GM06990 (cell line): Measurements from ENCODE around the gene MAGI2.

Experiments
- DNase-seq: peaks from one replicate; pipeline ENCODE4 v3.0.0-alpha.2; 2011; ENCODE audit not compliant: insufficient read length; ENCODE audit errors: extremely low read depth
- H3K27me3 ChIP-seq: replicated peaks from 2 replicates; pipeline ENCODE4 v1.6.0; 2011; ENCODE audit warnings: low read length; ENCODE audit not compliant: control insufficient read depth, insufficient read depth
- H3K36me3 ChIP-seq: 2 replicates; pipeline ENCODE4 v1.5.1; 2011; ENCODE audit warnings: low read length; ENCODE audit not compliant: control insufficient read depth, insufficient read depth
- H3K4me3 ChIP-seq: replicated peaks from 2 replicates; pipeline ENCODE4 v1.5.1; 2011; ENCODE audit warnings: low read depth, mild to moderate bottlenecking, control low read depth, low read length
- TF ChIP-seq, protein P1 (sequence below): IDR thresholded peaks from 2 replicates; pipeline ENCODE4 v1.5.1; 2011; ENCODE audit warnings: low read length, control low read depth, mild to moderate bottlenecking, inconsistent platforms; ENCODE audit not compliant: insufficient read depth, poor library complexity, severe bottlenecking

MAGI2 gene

DNA sequence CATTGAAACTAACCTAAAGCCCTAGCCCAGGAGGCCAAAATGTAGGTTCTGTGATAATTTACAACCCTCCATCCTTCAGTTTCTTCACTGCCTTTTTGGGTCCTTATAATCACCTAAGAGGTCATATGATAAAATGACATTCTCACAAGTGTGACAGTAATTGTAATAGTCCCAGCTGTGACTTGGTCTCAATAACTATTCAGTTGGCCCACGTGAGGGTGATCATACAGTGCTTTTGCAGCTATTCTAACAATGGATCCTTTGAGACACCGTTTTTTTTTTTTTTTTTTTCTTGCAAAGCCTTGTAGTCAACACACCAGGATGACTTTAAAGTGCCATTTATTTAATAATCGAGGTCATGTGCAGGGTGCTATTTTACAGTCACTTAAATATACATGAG lies 894.9 kb downstream of the MAGI2 start:
- H3K36me3 ChIP-seq: no peaks in the 10 kb centered on the region
- TF ChIP-seq, protein P1, sequence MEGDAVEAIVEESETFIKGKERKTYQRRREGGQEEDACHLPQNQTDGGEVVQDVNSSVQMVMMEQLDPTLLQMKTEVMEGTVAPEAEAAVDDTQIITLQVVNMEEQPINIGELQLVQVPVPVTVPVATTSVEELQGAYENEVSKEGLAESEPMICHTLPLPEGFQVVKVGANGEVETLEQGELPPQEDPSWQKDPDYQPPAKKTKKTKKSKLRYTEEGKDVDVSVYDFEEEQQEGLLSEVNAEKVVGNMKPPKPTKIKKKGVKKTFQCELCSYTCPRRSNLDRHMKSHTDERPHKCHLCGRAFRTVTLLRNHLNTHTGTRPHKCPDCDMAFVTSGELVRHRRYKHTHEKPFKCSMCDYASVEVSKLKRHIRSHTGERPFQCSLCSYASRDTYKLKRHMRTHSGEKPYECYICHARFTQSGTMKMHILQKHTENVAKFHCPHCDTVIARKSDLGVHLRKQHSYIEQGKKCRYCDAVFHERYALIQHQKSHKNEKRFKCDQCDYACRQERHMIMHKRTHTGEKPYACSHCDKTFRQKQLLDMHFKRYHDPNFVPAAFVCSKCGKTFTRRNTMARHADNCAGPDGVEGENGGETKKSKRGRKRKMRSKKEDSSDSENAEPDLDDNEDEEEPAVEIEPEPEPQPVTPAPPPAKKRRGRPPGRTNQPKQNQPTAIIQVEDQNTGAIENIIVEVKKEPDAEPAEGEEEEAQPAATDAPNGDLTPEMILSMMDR: no peak
- no peaks in the 10 kb centered on the region for H3K27me3 ChIP-seq
- no peak overlapping the region for H3K4me3 ChIP-seq
- no peak for DNase-seq

DNA sequence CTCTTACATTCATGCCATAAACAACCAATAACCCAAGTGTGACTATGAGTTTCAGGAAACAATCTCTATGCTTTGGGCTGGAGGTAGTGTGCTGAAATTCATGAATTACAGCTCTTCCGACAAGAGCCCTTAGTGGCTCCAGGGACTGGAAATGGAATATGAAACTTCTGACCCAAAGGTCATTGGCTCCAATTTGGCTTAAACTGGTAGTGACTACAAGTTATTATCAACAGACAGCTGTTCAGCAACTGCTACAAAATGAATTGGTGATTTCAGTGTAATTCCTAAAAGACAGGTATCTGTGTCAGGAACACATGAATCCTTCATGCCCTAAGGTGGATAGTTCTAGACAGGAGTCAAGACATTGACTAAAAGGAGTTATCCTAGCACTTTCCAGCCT lies 909.5 kb downstream of the MAGI2 start:
- TF ChIP-seq, protein P1: no peak
- H3K4me3 ChIP-seq: no peak overlapping the region
- H3K36me3 ChIP-seq: no peaks in the 10 kb centered on the region
- DNase-seq: no peak
- no peaks in the 10 kb centered on the region; the same call in 1 of the 2 replicates for H3K27me3 ChIP-seq

DNA sequence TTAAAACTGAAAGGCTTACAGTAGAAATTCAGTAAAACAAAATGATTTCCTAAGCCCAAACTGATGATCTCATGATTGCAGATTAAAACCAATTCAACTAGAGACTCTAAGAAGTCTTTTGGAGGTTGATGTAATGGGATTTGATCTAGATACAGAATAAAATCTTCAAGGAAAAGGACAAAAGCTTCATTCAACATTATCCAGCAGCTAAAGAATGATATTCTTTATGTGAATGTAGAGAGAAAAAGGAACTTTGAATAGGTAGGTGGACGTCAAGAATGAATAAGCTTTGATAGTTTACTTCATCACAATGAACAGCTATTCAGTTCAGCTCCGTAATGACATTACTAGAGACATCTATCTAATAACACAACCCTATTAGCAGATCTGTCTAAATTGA lies 910.5 kb downstream of the MAGI2 start:
- Histone ChIP-seq H3K36me3 (no peaks in the 10 kb centered on the region), H3K4me3 (no peak overlapping the region), H3K27me3 (no peaks in the 10 kb centered on the region; the same call in 1 of the 2 replicates)
- no peak for DNase-seq
- TF ChIP-seq, protein P1: no peak

DNA sequence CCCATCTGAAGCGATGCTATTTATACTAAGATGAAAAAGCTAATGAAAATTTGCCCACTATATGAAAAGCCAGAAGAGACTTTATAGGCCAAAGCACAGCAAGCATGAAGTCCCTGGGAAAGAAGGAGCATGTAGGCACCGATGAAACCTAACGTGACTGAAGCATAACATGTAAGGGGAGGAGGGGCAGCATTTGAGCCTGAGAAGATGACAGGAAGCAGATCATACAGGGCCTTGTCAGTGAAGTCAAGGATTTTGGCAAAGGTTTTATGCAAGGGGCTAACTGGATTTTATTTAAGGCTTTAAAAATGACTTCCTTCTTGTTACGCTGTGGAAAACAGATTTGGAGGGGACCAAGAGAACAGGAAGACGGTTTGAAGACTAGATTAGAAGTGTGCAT lies 910.9 kb downstream of the MAGI2 start:
- no peaks in the 10 kb centered on the region; the same call in 1 of the 2 replicates for H3K27me3 ChIP-seq
- TF ChIP-seq, protein P1: no peak
- H3K36me3 ChIP-seq: no peaks in the 10 kb centered on the region
- DNase-seq: no peak
- H3K4me3 ChIP-seq: no peak overlapping the region

DNA sequence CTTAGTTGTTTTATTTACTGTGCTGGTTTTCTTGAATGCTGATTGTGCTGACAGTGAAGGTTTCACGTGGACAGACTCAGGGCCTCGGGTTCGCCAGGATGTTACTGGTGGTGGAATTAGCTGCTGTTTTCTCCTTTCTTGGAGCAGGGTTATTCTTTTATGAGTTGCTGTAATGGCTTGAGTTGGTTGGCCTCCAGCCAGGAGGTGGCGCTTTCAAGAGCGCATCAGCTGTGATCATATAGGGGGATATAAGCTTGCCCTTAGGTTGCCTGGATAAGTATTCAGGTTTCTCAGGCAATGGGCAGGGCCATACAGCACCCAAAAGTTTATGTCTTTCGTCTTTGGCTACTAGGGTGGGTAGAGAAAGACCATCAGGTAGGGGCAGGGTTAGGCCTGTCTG lies 913.6 kb downstream of the MAGI2 start:
- Histone ChIP-seq H3K36me3 (no peaks in the 10 kb centered on the region), H3K4me3 (no peak overlapping the region), H3K27me3 (no peaks in the 10 kb centered on the region; the same call in 1 of the 2 replicates)
- TF ChIP-seq, protein P1: no peak
- DNase-seq: no peak

DNA sequence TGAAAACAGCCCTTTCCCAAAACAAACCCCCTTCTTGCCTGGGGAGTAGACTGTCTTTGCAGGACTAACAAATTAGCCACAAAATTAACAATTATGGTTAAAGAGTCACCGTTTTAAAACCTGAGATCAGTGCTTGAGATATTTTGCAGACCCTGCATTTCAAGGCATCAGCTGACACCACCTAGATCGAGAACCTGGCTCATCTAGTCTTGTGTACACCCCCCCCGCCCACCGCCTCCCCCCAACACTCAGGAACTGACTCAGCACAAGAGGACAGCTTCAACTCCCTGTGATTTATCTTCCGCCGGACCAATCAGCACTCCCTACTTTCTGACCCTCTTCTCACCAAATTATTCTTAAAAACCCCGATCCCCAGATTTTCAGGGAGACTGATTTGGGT lies 917.8 kb downstream of the MAGI2 start:
- H3K36me3 ChIP-seq: no peaks in the 10 kb centered on the region
- no peak overlapping the region for H3K4me3 ChIP-seq
- TF ChIP-seq, protein P1: no peak
- no peaks in the 10 kb centered on the region for H3K27me3 ChIP-seq
- DNase-seq: no peak
